Stimulated activated CD8-positive, alpha-beta memory T cell treated with anti-CD3 and anti-CD28 coated beads, Interleukin-7, amount 100 ng/mL, for 24 hours (primary cell): ENCODE data around the gene PPP3CA.
"Not testable (repeated sequence)": the region's sequence is repeated elsewhere in the genome, so short reads cannot be mapped to it uniquely, and the experiment has no call there.

ENCODE experiments used
- DNase-seq: peaks from one replicate; pipeline ENCODE4 v3.0.0-alpha.2; 2020; ENCODE audit warnings: low read depth

Gene PPP3CA

GRCh38 chr4:101252721-101253120, 94.6 kb downstream of the PPP3CA start:
- no peak for DNase-seq

DNA sequence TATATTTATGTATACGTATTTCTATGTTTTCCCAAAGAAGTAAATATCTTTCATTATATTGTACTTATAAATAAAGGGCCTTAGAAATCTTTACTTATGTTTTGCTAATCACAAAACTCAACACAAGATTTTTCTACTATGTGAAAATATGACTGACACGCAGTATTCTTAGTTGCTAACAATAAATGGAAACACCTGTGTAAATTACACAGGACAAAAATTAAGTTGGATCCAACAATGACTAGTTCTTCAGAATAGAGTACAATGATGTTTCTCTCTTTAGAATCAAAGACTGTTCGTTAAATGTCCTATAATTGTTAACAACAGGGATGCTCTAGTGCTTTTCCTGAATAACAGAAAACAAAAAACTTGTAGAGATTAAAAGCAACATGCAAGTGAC, 96.1 kb downstream of the PPP3CA start:
- DNase-seq = no peak

DNA sequence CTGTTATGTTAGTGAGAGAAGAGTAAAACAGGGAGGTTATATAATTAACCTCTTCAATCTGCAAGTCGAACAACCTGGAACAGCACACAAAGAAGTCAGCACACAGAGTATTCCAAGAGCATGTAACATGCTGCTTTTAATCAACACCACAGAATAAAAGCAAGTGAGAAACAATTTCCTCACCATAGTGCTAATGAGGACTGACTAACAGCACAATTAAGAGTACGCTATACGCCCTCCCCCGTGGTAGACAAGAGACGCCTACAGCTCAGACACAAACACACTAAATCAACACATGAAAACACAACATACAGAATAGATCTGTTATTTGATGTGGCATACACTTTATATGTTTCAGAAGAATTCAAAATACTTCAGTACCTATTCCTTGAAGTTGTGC, 103.0 kb downstream of the PPP3CA start:
- DNase-seq = no peak

DNA sequence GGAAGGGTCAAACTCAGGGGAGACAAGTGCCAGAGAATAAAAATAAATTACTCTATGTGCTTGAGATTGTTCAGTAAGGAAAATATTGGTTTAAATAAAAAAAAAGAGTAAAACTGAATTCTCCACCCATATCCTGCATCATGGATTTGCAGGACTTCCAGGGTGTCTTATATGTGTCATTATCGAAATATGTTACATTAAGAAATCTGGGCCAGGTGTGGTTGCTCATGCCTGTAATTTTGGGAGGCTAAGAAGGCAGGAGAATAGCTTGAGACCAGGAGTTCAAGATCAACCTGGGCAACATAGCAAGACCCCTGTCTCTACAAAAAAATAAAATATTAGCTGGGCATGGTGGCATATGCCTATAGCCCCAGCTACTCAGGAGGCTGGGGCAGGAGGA, 104.9 kb downstream of the PPP3CA start:
- DNase-seq = no peak

- DNase-seq = no peak
Measured at GRCh38 chr4:101240099-101240498, 107.2 kb downstream of the PPP3CA start.

DNA sequence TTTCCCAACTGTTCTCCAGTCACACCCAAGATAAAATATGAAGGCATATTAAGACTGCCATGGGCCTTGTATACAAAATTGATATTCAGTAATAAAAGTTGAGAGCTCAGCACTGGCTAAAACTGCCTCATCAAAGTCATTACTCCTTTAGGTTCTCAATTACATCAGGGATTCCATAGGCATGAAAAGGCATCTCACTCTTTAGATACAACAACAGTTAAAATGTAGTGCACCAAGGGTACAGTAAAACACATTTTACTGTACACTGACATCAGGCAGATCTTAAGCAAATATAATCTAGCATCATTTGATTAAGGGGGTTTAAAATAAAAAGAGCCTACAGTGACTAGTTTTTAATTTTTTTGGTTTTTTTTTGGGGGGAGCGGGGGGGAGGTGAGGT, 107.7 kb downstream of the PPP3CA start:
- no peak for DNase-seq

DNA sequence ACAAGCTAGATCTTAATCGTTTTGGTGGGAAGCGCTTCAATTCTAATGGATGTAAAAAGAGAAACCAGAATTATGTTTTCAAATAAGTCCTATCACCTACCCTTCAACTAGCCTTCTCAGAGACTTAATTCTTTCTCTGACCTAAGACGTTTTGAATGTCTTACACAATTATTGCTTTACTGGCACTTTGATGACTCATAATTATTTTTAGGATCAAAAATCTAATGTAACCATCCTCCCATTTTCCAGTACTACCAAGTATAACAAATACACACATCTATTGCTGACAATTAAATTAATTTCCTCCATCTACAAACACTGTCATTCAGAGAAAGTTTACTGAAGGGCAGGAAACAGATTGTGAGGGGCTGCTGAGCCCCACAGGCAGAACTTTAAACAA, 108.6 kb downstream of the PPP3CA start:
- no peak for DNase-seq

DNA sequence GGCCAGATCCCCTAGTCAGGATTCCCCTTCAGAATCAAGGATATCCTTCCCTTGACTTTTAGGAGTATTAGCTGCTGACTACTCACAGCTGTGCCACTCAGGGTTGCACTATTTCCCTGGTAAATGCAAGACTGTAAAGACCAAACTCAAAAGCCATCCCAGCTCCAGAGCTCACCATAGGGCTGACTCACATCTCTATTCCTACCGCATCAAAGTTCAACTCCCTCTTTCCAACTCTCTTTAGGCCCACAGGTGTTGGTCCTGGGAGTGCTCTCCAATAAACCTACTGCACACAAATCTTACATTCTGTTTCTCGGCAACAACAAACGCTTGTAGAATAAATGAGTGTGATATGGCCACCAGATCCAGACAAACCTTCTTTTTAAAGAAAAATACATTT, 109.6 kb downstream of the PPP3CA start:
- no peak for DNase-seq

GRCh38 chr4:101236097-101236496, 111.2 kb downstream of the PPP3CA start:
- no peak for DNase-seq

DNA sequence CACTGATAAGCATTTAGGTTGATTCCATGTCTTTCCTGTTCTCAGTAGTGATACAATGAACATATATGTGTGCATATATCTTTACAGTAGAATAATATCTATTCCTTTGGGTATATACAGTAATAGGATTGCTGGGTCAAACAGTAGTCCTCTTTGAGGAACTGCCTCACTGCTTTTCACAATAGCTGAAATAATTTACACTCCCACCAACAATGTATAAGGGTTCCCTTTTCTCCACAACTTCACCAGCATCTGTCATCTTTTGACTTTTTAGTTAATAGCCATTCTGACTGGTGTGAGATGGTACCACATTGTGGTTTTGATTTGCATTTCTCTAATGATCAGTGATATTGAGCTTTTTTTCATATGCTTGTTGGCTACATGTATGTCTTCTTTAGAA, 113.2 kb downstream of the PPP3CA start:
- not testable (repeated sequence) for DNase-seq

- DNase-seq = no peak
Measured at GRCh38 chr4:101232074-101232776, 115.1 kb downstream of the PPP3CA start.

GRCh38 chr4:101230801-101231426, 116.4 kb downstream of the PPP3CA start:
- no peak for DNase-seq

DNA sequence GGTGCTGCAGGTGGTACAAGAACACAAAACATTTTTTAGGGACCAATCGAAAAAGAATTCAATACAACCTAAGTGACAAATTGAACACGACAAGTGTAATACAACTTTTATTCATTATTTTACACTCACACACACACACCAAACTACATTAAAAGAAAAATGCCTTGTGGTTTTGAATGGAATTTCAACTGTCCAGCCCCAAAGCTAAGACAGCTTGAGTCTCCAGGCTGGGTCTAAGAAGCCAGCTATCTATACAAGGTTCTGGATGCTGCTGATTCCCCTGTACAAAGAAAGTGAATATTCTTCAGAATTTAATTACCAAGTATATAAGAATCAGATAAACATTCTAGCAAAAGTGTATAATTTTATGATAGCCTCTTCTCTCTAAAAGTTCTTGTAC, 118.2 kb downstream of the PPP3CA start:
- no peak for DNase-seq

GRCh38 chr4:101227715-101228114, 119.6 kb downstream of the PPP3CA start:
- no peak for DNase-seq

DNA sequence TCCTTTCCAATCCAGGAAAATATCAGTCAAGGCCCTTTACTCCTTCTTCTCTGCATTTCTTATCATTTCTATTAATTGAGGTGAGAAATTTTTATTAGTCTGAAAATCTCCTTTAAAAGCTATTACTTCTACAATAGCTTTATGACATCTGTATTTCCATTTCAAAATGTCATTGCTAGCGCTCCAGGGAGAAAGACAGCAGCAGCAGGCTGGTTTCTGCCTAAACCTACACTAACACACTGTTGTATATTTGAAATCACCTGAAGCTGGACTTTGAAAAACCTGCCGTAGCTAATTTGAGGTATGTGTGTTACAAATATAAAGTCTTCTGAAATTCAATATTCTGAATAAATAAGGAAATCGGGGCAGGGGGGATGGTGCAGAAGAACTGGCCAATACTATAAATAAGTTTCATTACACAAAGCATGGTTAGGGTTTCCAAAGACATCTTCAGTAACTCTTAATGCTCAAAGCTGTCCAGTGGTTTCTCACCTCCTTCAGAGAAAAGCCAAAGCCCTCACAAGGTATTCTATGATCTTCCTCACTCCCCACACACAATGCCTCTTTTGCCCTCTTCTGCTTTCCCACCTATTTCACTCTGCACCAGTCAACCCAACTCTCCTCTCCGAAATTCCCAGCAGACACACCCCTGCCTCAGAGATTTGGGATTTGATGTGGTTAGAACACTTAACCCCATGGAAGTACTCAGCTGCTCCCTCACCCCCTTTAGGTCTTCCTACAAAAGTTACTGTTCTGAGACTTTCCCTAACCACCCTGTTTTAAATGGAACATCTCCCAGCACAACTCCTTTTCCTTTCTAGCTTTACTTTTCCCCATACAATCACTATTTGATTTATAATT, 122.7 kb downstream of the PPP3CA start:
- no peak for DNase-seq

- no peak for DNase-seq
Measured at GRCh38 chr4:101222156-101222845, 125.0 kb downstream of the PPP3CA start.

- no peak for DNase-seq
Measured at GRCh38 chr4:101221294-101221693, 126.0 kb downstream of the PPP3CA start.

GRCh38 chr4:101218894-101219293, 128.4 kb downstream of the PPP3CA start:
- DNase-seq = no peak

DNA sequence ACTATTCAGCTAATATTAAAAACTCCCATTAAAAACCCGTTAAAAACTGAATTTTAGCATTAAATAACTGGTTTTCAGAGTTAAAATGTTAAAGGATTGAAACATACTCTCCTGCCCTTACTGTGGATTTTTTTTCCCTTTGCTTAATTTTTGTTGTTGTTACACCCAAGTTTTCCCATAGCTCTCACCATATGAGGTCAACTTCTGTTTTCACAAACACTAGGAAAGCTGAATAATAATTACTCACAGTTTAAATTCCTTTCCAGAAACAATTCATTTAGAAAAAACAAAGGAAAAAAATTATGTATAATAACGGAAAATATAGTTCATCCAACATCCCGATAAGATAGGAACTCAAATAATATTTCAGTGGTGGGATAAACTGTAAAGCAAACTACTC, 129.0 kb downstream of the PPP3CA start:
- no peak for DNase-seq

- DNase-seq = no peak
Measured at GRCh38 chr4:101217353-101218031, 129.8 kb downstream of the PPP3CA start.

DNA sequence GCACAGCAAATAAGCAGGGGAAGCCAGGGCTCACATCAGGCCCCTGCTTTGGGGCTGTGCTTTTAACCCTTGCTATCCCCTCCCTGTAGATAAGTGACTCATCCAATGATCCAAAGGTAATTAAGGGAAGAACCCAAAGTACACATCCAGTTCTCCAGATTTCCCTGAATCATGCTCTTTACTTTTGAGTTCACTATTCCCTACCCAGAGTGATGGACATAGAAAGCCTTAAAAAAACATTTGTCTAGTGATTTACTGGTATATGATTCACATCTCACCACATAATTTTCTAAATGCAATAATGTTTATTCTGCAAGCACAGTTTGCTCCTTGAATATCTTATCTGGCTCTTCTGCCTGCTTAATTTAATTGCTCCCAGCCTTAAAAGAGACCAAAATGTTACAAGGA, 136.2 kb downstream of the PPP3CA start:
- no peak for DNase-seq

DNA sequence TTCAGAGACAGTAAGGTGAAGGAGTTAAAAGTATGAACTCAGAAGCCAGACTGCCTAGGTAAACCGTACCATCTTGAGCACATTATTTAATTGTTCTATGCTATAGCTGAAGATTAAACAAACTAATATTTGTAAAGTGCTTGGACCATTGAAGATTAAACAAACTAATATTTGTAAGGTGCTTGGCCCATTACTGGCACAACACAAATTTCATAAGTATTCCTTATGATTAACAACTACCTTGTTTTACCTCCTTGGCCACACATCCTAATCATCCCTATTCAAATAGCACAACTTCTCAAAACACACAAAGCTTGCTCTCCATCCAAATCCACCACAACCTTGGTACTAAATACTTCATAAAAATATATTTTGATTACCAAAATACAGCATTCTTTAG, 137.0 kb downstream of the PPP3CA start:
- no peak for DNase-seq
